Activated CD4-positive, CD25-positive, alpha-beta regulatory T cell treated with anti-CD3 and anti-CD28 coated beads, Interleukin-2, amount 50 U/mL, for 24 hours (primary cell): ENCODE measurements around the gene LY6G6F.

ENCODE experiments used
- ATAC-seq, 2 donors: fragments of 150-1000 bp; cut with Tn5 transposase; one replicate each; pipeline ENCODE4 v1.10.0; 2021; ENCODE audit warnings: mild to moderate bottlenecking in 1 of 2, moderate library complexity in 1 of 2

The LY6G6F gene

GRCh38 chr6:31741815-31742214 lies 35.1 kb downstream of the LY6G6F start:
- no peak for ATAC-seq

DNA sequence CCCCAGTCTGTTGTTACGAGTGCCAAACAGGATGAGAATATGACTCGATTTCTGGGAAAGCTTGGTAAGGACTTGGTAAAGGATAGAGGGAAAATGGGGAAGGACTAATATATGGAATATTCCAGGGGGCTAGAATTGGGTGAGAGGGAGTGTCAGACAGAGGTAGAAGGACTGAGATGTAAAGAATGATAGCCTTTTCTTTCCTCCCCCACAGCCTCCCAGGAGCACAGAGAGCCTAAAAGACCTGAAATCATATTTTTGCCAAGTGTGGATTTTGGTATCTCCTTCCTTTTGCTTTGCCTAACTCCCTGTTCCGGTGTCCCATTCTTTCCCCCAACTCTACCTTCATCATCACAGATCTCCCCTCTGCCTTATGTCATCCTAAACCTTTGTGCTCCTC lies 36.2 kb downstream of the LY6G6F start:
- no peak for ATAC-seq

DNA sequence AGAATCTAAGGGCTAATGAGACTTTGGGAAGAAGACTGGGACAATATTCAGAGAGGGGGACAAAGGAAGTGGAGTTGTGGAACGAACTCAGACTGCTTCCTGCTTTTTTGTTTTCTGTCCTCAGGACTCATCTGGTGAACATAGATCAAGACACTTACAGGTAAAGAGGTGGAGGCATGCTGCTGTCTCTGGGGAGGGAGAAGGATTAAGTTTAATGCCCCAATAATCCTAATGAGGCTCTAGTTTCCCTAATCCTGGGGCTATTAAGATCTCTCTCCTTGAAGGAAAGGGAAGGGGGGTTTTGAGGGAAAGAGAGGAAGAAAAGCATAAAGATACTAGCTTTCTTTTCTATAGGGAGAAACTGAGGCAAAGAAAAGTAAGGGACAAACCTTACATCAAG lies 37.8 kb downstream of the LY6G6F start:
- no peak for ATAC-seq

DNA sequence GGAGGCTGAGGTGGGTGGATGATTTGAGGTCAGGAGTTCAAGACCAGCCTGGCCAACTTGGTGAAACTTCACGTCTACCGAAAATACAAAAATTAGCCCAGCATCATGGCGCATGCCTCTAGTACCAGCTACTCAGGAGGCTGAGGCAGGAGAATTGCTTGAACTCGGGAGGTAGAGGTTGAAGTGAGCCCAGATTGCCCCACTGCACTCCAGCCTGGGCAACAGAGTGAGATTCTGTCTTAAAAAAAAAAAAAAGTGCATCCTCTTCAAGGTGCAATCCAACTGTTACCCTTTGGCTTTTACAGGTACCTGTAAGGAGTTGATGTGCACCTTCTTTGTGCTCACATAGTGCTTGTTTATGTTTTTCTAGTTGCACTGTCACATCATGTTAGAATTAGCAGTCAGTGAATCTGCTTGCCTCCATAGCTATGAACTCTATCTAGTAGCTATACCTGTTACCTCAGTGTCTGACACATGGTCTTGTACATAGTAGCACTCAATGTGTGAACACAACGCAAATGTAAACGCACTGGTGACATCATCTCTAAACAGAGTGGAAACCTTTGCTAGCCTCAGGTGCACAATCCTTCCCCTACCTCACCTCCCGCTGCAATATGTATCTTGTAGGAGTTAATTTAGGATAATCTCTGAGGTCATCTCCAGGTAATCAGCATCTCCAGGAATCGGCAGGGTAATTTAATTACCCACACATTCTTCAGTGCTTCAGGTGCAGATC lies 42.8 kb downstream of the LY6G6F start:
- no peak for ATAC-seq

DNA sequence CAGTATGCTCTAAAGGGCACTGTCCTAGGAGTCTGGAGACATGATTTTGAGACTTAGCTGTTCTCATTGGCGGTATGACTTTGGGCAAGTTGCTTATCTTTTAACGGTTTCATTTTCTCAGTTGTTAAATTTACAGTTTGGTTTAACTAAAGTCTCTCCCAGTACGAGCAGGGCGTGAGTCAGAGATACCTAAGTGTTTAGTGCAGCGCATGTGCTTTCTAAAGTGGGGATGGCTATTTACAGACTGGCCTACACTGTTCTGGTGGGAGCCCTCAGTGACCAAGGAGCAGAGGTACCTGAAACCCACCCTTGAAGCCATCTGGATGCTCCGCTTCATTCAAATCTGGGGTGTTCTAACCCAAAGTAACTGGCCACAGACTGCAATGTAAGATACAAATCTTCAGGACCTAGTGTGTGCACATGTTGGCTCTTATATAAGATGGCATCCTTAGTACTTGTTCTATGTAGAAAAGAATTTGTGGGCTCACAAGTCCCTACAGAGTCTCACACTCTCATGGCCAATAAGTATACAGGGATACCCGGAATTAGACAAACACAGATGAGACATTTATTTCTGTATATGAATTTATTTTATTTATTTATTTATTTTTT lies 43.9 kb downstream of the LY6G6F start:
- ATAC-seq = no peak

GRCh38 chr6:31752739-31753319 lies 46.2 kb downstream of the LY6G6F start:
- no peak for ATAC-seq

DNA sequence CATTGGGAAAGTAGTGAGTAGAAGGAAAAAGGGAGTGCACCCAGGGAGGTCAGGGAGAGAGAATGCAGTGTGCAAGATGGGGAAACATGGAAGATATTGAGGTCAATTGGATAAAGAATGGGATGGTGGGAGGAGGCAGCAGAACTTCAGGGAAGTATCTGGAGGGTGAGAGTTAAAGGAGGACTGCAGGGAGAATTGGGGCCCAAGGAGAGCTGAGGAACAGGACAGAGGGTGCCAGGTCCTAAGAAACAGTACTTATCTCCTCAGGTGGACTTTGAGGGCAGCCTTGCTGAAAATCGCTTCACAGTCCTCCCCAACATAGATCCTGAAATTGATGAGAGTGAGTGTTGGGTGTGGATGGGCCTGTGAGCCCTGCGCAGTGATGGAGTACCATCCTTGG lies 51.6 kb downstream of the LY6G6F start:
- ATAC-seq = no peak
